ENCODE measurements around the gene SNCB.

- TF ChIP-seq NFIC (IDR thresholded peaks at IDR 0.05): no peak
- TF ChIP-seq FOXM1 (IDR thresholded peaks at IDR 0.05; ENCODE audit: borderline replicate concordance, low read depth): no peak
- TF ChIP-seq REST (IDR thresholded peaks at IDR 0.05; ENCODE audit: low read depth): no peak
- no peak for TF ChIP-seq TEAD4 (IDR thresholded peaks at IDR 0.05)
- TF ChIP-seq MAX (IDR thresholded peaks at IDR 0.05): no peak
- no peak for TF ChIP-seq TAF1 (IDR thresholded peaks at IDR 0.05; ENCODE audit: low read depth)
- TF ChIP-seq RAD21 (IDR thresholded peaks at IDR 0.05; ENCODE audit: low read depth): no peak
- TF ChIP-seq TCF12 (IDR thresholded peaks at IDR 0.05; ENCODE audit: low read depth): no peak
- TF ChIP-seq USF1 (IDR thresholded peaks at IDR 0.05): no peak
- TF ChIP-seq EP300 (IDR thresholded peaks at IDR 0.05; ENCODE audit: borderline replicate concordance): no peak
- TF ChIP-seq YY1 (IDR thresholded peaks at IDR 0.05; ENCODE audit: low read depth): no peak
Observed at GRCh38 chr5:176596069-176596644, 34.2 kb downstream of the SNCB start.
